Measurements from ENCODE around the gene BTG1.

BTG1 gene

DNA sequence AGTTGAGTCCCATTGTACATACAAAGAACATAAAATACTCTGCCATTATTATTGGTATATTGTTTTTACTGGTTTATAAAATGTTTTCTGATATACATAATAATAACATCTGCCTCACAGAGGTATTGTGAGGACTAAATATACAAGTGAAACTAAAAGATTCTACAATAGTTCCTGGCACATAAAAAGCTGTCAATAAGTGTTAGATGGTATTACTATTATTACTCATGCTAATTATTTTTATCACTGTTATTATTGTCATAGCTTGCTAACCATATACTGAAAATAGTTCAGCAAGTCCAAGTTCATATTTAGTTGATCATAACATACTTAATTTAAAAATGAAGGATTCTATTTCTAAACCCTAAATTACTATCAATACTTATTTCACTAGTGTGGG is 34.4 kb downstream of the BTG1 start:
- CTCF ChIA-PET: interaction anchor here (0.9 to 1.5 kb wide), 3 partner anchors 13 to 105 kb away, joined by 3 read pairs; no protein-coding TSS in a partner anchor
- no peak for DNase-seq (ENCODE audit: extremely low spot score)
- TF ChIP-seq, protein P1, sequence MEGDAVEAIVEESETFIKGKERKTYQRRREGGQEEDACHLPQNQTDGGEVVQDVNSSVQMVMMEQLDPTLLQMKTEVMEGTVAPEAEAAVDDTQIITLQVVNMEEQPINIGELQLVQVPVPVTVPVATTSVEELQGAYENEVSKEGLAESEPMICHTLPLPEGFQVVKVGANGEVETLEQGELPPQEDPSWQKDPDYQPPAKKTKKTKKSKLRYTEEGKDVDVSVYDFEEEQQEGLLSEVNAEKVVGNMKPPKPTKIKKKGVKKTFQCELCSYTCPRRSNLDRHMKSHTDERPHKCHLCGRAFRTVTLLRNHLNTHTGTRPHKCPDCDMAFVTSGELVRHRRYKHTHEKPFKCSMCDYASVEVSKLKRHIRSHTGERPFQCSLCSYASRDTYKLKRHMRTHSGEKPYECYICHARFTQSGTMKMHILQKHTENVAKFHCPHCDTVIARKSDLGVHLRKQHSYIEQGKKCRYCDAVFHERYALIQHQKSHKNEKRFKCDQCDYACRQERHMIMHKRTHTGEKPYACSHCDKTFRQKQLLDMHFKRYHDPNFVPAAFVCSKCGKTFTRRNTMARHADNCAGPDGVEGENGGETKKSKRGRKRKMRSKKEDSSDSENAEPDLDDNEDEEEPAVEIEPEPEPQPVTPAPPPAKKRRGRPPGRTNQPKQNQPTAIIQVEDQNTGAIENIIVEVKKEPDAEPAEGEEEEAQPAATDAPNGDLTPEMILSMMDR (IDR thresholded peaks at IDR 0.05; ENCODE audit: control extremely low read depth, extremely low read depth, low read depth, missing control alignments): no peak
- POLR2A ChIA-PET: interaction anchor here (1.5 kb wide), 1 partner anchor 34 kb away, joined by 6 read pairs; the partner anchor contains the start of gene BTG1

DNA sequence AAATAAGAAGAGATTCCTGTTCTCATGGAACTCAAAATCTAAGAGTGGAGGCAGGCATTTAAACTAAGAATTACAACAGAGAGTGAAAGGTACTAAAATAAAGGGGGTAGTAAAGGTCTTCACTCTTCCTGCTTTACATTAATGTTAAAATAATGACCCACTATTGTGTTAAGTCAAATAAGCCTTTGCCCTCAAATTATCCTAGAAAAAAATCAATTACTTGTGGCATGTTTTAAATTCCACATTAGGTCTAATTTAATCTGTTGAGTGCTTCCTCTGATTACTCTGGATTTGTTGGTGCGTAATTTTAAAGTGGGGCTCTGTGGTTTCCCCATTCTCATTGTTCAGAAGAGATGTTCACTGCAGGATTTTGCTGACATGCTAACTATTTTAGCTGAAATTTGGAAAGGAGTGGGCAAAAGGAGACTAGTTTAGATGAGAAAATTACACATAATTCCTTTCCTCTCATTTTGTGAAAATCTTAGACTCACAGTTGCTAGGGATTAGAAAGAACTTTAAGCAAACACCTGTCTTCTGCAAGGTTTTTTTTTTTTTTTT is 35.5 kb downstream of the BTG1 start:
- ChIA-PET CTCF (no interaction called here), POLR2A (interaction anchor here (0.8 kb wide), 1 partner anchor 12 kb away, joined by 8 read pairs; no protein-coding TSS in a partner anchor)
- no peak for DNase-seq (ENCODE audit: extremely low spot score)
- TF ChIP-seq, protein P1 (IDR thresholded peaks at IDR 0.05; ENCODE audit: control extremely low read depth, extremely low read depth, low read depth, missing control alignments): no peak

DNA sequence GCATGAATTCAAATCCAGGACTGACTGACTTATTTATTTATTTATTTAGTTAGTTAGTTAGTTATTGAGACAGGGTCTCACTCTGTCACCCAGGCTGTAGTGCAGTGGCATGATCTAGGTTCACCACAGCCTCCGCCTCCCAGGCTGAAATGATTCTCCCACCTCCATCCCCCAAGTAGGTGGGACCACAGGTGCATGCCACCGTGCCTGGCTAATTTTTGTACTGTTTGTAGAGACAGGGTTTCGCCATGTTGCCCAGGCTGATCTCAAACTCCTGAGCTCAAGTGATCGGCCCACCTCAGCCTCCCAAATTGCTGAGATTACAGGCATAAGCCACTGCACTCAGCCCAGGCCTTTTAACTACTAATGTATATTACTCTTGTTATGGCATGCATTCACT is 36.0 kb downstream of the BTG1 start:
- ChIA-PET CTCF (no interaction called here), POLR2A (interaction anchor here (0.6 kb wide), 1 partner anchor 17 kb away, joined by 3 read pairs; no protein-coding TSS in a partner anchor)
- TF ChIP-seq, protein P1 (IDR thresholded peaks at IDR 0.05; ENCODE audit: control extremely low read depth, extremely low read depth, low read depth, missing control alignments): no peak

DNA sequence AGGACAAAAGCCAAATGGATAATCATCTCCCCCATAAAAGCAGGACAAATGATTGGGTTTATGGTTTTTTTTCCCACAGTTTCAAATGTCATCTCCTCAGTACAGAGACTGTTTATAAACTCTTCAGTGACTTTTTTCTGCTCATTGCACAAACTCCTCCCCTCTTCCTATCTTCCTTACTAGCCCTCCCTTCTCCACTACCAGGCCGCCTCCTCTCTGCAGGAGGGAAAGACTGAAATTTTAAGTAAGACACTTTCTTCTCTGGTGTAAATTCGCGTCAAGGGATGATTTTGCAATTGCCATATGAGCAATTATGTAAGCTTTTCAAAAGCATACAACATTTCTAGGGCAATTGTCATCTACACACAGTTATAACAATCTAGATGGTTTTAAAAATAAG is 37.0 kb downstream of the BTG1 start:
- TF ChIP-seq, protein P1 (IDR thresholded peaks at IDR 0.05; ENCODE audit: control extremely low read depth, extremely low read depth, low read depth, missing control alignments): no peak
- no peak for DNase-seq (ENCODE audit: extremely low spot score)
- ChIA-PET POLR2A (no interaction called here), CTCF (no interaction called here)

More for the DNA sequence above, 36.0 kb downstream of the BTG1 start:
- no peak for DNase-seq (ENCODE audit: extremely low spot score)

DNA sequence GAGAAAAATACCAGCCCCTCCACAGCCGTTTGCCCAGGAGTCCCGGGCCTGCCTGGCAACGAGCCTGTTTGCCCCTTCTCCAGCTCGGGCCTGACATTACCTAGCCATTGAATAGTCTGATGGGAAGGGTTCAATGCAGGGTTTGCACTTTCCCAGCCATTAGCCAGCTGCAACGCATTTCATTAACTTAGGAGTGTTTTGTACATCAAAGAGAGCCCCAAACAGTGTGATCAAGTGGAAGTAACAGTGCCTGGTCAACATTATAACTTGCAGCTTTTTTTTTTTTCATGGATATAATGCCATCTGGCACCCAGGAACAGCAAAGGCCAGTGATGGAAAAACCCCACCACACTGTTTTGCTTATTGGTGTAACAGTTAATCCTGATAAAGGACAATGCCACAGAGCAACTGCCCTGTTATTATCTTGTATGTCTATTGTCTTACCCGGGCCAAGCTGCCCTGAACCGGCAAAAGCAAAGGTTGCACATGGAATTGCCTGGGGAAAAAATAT is 38.0 kb downstream of the BTG1 start:
- POLR2A ChIA-PET: no interaction called here
- TF ChIP-seq, protein P1 (IDR thresholded peaks at IDR 0.05; ENCODE audit: control extremely low read depth, extremely low read depth, low read depth, missing control alignments): no peak
- no peak for DNase-seq (ENCODE audit: extremely low spot score)
- CTCF ChIA-PET: interaction anchor here (1.4 to 2.4 kb wide), 2 partner anchors 11 to 13 kb away, joined by 5 to 9 read pairs; no protein-coding TSS in a partner anchor

DNA sequence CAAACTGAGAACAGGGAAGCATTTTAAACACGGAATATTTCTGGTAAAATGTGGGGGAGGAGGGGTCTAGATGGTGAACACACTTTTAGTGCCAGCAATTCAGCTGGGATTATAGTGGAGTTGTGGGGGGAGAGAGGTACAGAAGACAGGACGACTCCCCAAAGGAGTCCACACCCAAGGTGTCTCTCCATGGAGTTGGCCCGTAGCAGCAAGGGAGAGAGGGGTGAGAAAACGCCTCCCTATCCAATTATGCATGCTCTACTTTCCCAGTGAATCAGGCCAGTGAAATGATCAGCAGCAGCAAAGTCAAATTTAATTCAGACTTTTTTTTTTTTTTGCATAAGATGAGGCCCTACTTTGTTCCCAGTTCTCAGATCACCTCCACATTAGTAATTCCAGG is 38.6 kb downstream of the BTG1 start:
- TF ChIP-seq, protein P1 (IDR thresholded peaks at IDR 0.05; ENCODE audit: control extremely low read depth, extremely low read depth, low read depth, missing control alignments): no peak
- DNase-seq (ENCODE audit: extremely low spot score): no peak
- POLR2A ChIA-PET: interaction anchor here (1.1 kb wide), 1 partner anchor 38 kb away, joined by 5 read pairs; the partner anchor contains the start of gene BTG1
- CTCF ChIA-PET: interaction anchor here (0.9 to 3.6 kb wide), 6 partner anchors 8 to 725 kb away, joined by 3 to 17 read pairs (median 6); no protein-coding TSS in a partner anchor

Measured in GM10248 (cell line).